T-helper 17 cell (primary cell): ENCODE measurements around the gene YRDC. TPM values are rescaled to one million over a fixed set of nuclear protein-coding genes. Genes with fewer than 3 reads are reported as not detected.

Experiments used
- ATAC-seq: fragments of 150-1000 bp; cut with Tn5 transposase; 2 replicates; pipeline ENCODE4 v1.10.0; 2021; ENCODE audit warnings: mild to moderate bottlenecking, moderate library complexity
- DNase-seq, 3 donors: peaks; one replicate each; pipeline versions ENCODE4 v3.0.0 to v3.0.0-alpha.2; 2020 to 2021
- H3K9me3 ChIP-seq: one replicate; pipeline ENCODE4 v1.7.0; 2013; ENCODE audit warnings: low read length, mild to moderate bottlenecking; ENCODE audit not compliant: control insufficient read depth, poor library complexity, severe bottlenecking
- H3K27ac Mint-ChIP-seq: one replicate; pipeline ENCODE4 v1.8.0; 2022; ENCODE audit warnings: mild to moderate bottlenecking, moderate library complexity, mixed read lengths
- H3K27me3 Mint-ChIP-seq: one replicate; pipeline ENCODE4 v1.8.0; 2022; ENCODE audit warnings: mixed read lengths
- H3K36me3 Mint-ChIP-seq: one replicate; pipeline ENCODE4 v1.8.0; 2022; ENCODE audit warnings: low read depth, mixed read lengths
- H3K4me1 Mint-ChIP-seq: one replicate; pipeline ENCODE4 v1.8.0; 2022; ENCODE audit warnings: mild to moderate bottlenecking, mixed read lengths
- H3K4me3 Mint-ChIP-seq: one replicate; pipeline ENCODE4 v1.8.0; 2022; ENCODE audit warnings: mild to moderate bottlenecking, moderate library complexity, mixed read lengths
- total RNA-seq, 4 donors: library from RNA in 2 of 4; stranded (reverse) in 2 of 4; gene quantifications; one replicate each; pipeline ENCODE4 v1.2.3 and lab custom pipeline; 2022 to 2026

Gene YRDC
- total RNA-seq, 2 donors from 2014 or later = 26.7 to 31.9 TPM

DNA sequence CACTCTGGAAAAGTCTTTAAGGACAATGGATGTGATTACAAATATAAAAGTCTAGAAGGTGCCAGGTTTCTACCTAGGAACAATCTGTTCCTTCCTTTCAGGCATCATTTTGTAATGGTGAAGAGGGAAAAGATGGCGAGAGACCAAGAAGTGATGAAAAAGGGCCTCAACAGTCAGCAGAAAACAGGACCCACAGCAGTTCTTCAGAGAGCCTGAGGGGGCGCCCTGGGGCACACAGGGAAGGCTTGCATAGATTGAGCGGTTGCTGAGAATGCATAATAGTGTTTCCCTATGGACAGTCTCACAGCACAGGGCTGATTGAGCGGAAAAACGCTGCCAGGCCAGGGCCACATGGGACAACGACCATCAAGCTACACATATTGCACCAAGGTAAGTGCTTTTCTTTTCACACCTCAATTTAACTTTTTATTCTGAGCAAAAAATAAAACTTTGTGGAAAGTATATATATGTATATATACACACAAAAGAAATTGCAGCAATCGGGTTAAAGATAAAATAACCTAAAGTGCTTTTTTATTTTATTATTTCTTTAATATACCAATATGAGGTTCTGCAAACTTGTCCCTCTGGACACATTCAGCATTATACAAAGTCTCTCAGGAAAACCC is 3.1 kb upstream of the YRDC start:
- Mint-ChIP-seq H3K36me3 (peaks cover 2% of the 10 kb centered on the region), H3K27ac (peak overlapping the region; percentile 66), H3K4me3 (no peak overlapping the region), H3K4me1 (peaks cover 32% of the 10 kb centered on the region), H3K27me3 (no peaks in the 10 kb centered on the region)
- DNase-seq (peak; percentile 48 to 50 (median 50)), ATAC-seq (peak; percentile 59)
- no peaks in the 10 kb centered on the region for H3K9me3 ChIP-seq

- H3K27me3 Mint-ChIP-seq = no peaks in the 10 kb centered on the region
- H3K36me3 Mint-ChIP-seq = peaks cover 2% of the 10 kb centered on the region
- ATAC-seq (no peak), DNase-seq (no peak)
- no peak overlapping the region for H3K27ac Mint-ChIP-seq
- H3K9me3 ChIP-seq = no peaks in the 10 kb centered on the region
- no peak overlapping the region for H3K4me3 Mint-ChIP-seq
- H3K4me1 Mint-ChIP-seq = peaks cover 32% of the 10 kb centered on the region
Observed at GRCh38 chr1:37809942-37810341, 1.9 kb upstream of the YRDC start.

- Mint-ChIP-seq H3K36me3 (peaks cover 5% of the 10 kb centered on the region), H3K4me1 (peaks cover 32% of the 10 kb centered on the region), H3K4me3 (peak overlapping the region; percentile 97), H3K27ac (peak overlapping the region; percentile 95), H3K27me3 (no peaks in the 10 kb centered on the region)
- no peaks in the 10 kb centered on the region for H3K9me3 ChIP-seq
- peak; percentile 50 for ATAC-seq
- DNase-seq = peak in 2 of 3 donors; percentile 18 to 46
Observed at GRCh38 chr1:37808369-37809319, 636 bp upstream of the YRDC start.

- DNase-seq (no peak), ATAC-seq (no peak)
- Mint-ChIP-seq H3K27me3 (no peaks in the 10 kb centered on the region), H3K36me3 (peaks cover 5% of the 10 kb centered on the region), H3K4me3 (peak overlapping the region; percentile 97), H3K27ac (peak overlapping the region; percentile 95), H3K4me1 (peaks cover 32% of the 10 kb centered on the region)
- H3K9me3 ChIP-seq = no peaks in the 10 kb centered on the region
Observed at GRCh38 chr1:37807220-37807554, 821 bp downstream of the YRDC start.

- peak overlapping the region; percentile 2 for H3K4me3 Mint-ChIP-seq
- ATAC-seq (no peak), DNase-seq (no peak)
- no peaks in the 10 kb centered on the region for H3K9me3 ChIP-seq
- peak overlapping the region; percentile 37 for H3K27ac Mint-ChIP-seq
- H3K36me3 Mint-ChIP-seq = peaks cover 6% of the 10 kb centered on the region
- H3K4me1 Mint-ChIP-seq = peaks cover 13% of the 10 kb centered on the region
- no peaks in the 10 kb centered on the region for H3K27me3 Mint-ChIP-seq
Observed at GRCh38 chr1:37802439-37802838, 5.6 kb downstream of the YRDC start.

DNA sequence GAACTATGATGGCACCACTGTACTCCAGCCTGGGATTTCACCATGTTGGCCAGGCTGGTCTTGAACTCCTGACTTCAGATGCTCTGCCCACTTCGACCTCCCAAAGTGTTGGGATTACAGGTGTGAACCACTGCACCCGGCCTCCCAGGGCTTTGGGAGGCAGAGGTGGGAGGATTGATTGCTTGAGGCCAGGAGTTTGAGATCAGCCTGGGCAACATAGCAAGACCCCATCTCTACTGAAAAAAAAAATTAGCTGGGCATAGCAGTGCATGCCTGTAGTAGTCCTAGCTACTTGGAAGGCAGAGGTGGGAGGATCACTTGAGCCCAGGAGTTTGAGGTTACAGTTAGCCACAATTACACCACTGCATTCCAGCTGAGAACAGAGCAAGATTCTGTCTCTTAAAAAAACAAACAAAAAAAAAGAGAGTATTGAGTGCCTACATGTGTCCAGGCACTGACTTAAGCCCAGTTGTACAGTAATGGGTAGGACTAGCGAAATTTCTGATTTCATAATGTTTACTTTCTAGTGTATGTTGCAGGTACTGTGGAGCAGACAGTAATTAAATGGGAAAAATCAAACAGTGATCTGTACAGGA is 10.2 kb downstream of the YRDC start:
- H3K9me3 ChIP-seq = no peaks in the 10 kb centered on the region
- no peak overlapping the region for H3K27ac Mint-ChIP-seq

DNA sequence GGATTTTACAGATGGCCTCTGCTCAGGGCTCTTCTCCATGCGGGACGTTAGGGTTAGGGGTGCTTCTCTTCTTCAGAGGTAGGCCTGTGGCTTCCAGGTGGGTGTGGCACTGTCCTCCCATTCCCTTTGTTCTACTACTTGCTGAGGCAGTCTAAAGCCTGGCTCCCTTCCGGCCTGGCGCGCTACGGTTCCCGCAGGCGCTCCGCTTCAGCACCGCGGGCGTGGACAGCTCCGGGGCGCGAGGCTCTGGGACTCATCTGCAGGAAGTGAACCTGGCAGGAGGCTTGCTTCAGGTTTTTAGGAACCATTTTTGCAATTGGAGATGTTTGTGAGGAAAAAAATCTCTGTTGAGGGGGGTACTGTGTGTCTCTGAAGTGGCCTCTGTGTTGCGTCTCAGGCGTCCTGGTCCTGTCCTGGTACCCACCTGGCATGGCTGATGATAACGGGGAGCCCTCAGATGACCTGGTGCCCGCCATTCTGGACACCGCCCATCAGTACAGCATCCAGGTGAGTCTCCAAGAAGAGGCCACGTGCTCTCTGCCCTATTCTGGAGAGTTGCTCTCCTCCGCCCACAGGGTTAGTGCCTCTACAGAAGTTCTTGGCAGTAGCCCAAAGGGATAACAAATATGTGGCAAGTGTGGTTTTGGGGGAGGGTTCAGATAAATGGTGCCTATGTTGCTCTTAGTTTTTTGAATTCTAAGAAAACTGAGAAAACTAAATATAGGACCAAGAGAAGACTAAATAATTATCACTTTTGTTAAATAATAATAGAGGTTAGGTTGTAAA is 12.5 kb downstream of the YRDC start:
- no peaks in the 10 kb centered on the region for H3K9me3 ChIP-seq
- Mint-ChIP-seq H3K4me3 (peak overlapping the region; percentile 88), H3K27me3 (peaks cover 23% of the 10 kb centered on the region), H3K36me3 (peaks cover 7% of the 10 kb centered on the region), H3K27ac (no peak overlapping the region), H3K4me1 (peaks cover 8% of the 10 kb centered on the region)
- DNase-seq (peak in 2 of 3 donors; percentile 16 to 29), ATAC-seq (peak; percentile 35)

More for the DNA sequence above, 10.2 kb downstream of the YRDC start:
- no peaks in the 10 kb centered on the region for H3K27me3 Mint-ChIP-seq
- ATAC-seq (no peak), DNase-seq (no peak)
- H3K4me1 Mint-ChIP-seq = peaks cover 8% of the 10 kb centered on the region
- H3K36me3 Mint-ChIP-seq = peaks cover 6% of the 10 kb centered on the region
- H3K4me3 Mint-ChIP-seq = no peak overlapping the region

- no peaks in the 10 kb centered on the region for H3K9me3 ChIP-seq
- no peak overlapping the region for H3K27ac Mint-ChIP-seq
- H3K27me3 Mint-ChIP-seq = peaks cover 31% of the 10 kb centered on the region
- peaks cover 8% of the 10 kb centered on the region for H3K4me1 Mint-ChIP-seq
- peaks cover 7% of the 10 kb centered on the region for H3K36me3 Mint-ChIP-seq
- DNase-seq = no peak
- H3K4me3 Mint-ChIP-seq = peak overlapping the region; percentile 88
- ATAC-seq = peak; percentile 35
Observed at GRCh38 chr1:37794372-37795339, 13.4 kb downstream of the YRDC start.

GRCh38 chr1:37793773-37794371 is 14.1 kb downstream of the YRDC start, which contains the start of gene MANEAL:
MANEAL (plus strand) TSS chr1:37793847; CDS start chr1:37794183, 336 bp downstream.
- no peak within 1 kb of the TSS for H3K27ac Mint-ChIP-seq
- H3K27me3 Mint-ChIP-seq = peaks cover 34% of the 10 kb centered on the region
- peak within 1 kb of the TSS; percentile 88 for H3K4me3 Mint-ChIP-seq

GRCh38 chr1:37792943-37793686 is 14.9 kb downstream of the YRDC start:
- DNase-seq (no peak), ATAC-seq (no peak)
- peak overlapping the region; percentile 45 for H3K4me3 Mint-ChIP-seq
- no peaks in the 10 kb centered on the region for H3K9me3 ChIP-seq
- H3K36me3 Mint-ChIP-seq = peaks cover 4% of the 10 kb centered on the region
- no peak overlapping the region for H3K27ac Mint-ChIP-seq
- peaks cover 5% of the 10 kb centered on the region for H3K4me1 Mint-ChIP-seq
- H3K27me3 Mint-ChIP-seq = peaks cover 42% of the 10 kb centered on the region

More at GRCh38 chr1:37793773-37794371, 14.1 kb downstream of the YRDC start, which contains the start of gene MANEAL:
- ATAC-seq = peak; percentile 84
- peaks cover 4% of the 10 kb centered on the region for H3K36me3 Mint-ChIP-seq
- peaks cover 5% of the 10 kb centered on the region for H3K4me1 Mint-ChIP-seq
- DNase-seq = peak in 2 of 3 donors; percentile 15 to 20
- H3K9me3 ChIP-seq = no peaks in the 10 kb centered on the region

- ATAC-seq (no peak), DNase-seq (no peak)
- no peaks in the 10 kb centered on the region for H3K9me3 ChIP-seq
- Mint-ChIP-seq H3K36me3 (peaks cover 3% of the 10 kb centered on the region), H3K4me1 (peaks cover 3% of the 10 kb centered on the region), H3K4me3 (no peak overlapping the region), H3K27ac (no peak overlapping the region), H3K27me3 (peaks cover 41% of the 10 kb centered on the region)
Observed at GRCh38 chr1:37782491-37782890, 25.5 kb downstream of the YRDC start.
